B cell (primary cell): Measurements from ENCODE around the gene VIPR2. TPM values are rescaled to one million over a fixed set of nuclear protein-coding genes. Genes with fewer than 3 reads are reported as not detected.

Experiments
- ATAC-seq: fragments of 200-7000 bp; cut with Tn5 transposase; one replicate; pipeline ENCODE4 v1.10.0; 2021; ENCODE audit warnings: low read depth, mild to moderate bottlenecking, moderate number of reproducible peaks, moderate library complexity
- CTCF ChIA-PET: fragments of 350-600 bp; sonication (Branson Sonifier 250); formaldehyde crosslinking; loops from one replicate; lab custom pipeline; 2021; ENCODE audit warnings: antibody characterized with exemption, inconsistent platforms; lab: Charles Lee
- POLR2A ChIA-PET: fragments of 350-600 bp; sonication (Branson Sonifier 250); formaldehyde crosslinking; loops from one replicate; lab custom pipeline; 2021; ENCODE audit warnings: antibody characterized with exemption; lab: Charles Lee
- DNase-seq: peaks from one replicate; pipeline ENCODE4 v3.0.0; 2013
- H2AFZ ChIP-seq: 2 replicates; pipeline ENCODE4 v1.6.1; 2012; ENCODE audit warnings: mild to moderate bottlenecking, low read depth, low read length; ENCODE audit not compliant: insufficient read depth, poor library complexity, severe bottlenecking
- H3K27ac ChIP-seq, 2 donors: 1 replicate in 1 of 2; 2 replicates in 1 of 2; pipeline ENCODE4 v1.5.1; 2012 to 2013; ENCODE audit warnings: low read length in 2 of 2, mild to moderate bottlenecking in 2 of 2, moderate library complexity in 1 of 2
- H3K27me3 ChIP-seq, 4 experiments: fragments of 200-600 bp in 1 of 4; sonication (generic) in 1 of 4; replicated peaks in 1 of 4; 1 replicate in 2 of 4; 2 replicates in 2 of 4; pipeline versions ENCODE4 v1.6.1 to v1.7.0; 2013 to 2016; ENCODE audit warnings: low read length in 3 of 4, mild to moderate bottlenecking in 2 of 4, mixed read lengths in 1 of 4, moderate library complexity in 1 of 4; ENCODE audit not compliant: insufficient read depth in 4 of 4, control insufficient read depth in 3 of 4; ENCODE audit errors: control extremely low read depth in 1 of 4
- H3K36me3 ChIP-seq, 2 experiments: replicated peaks in 1 of 2; 1 replicate in 1 of 2; 2 replicates in 1 of 2; pipeline versions ENCODE4 v1.6.1 to v1.7.1; 2013; ENCODE audit warnings: low read length in 1 of 2; ENCODE audit not compliant: insufficient read depth in 2 of 2, control insufficient read depth in 1 of 2; ENCODE audit errors: control extremely low read depth in 1 of 2, extremely low read depth in 1 of 2
- H3K4me1 ChIP-seq, 2 donors: fragments of 200-600 bp in 1 of 2; sonication (generic) in 1 of 2; 1 replicate in 1 of 2; 2 replicates in 1 of 2; pipeline versions ENCODE4 v1.5.1 to v1.6.1; 2013 to 2017; ENCODE audit warnings: low read length in 2 of 2; ENCODE audit not compliant: control insufficient read depth in 2 of 2, insufficient read depth in 2 of 2
- H3K4me2 ChIP-seq: replicated peaks from 2 replicates; pipeline ENCODE3; 2012; ENCODE audit warnings: mild to moderate bottlenecking, low read depth, low read length; ENCODE audit not compliant: poor library complexity, severe bottlenecking
- H3K4me3 ChIP-seq, 5 experiments: fragments of 200-600 bp in 1 of 5; sonication (generic) in 1 of 5; 1 replicate in 3 of 5; 2 replicates in 2 of 5; pipeline versions ENCODE4 v1.5.1 to v1.7.0; 2011 to 2016; ENCODE audit warnings: low read length in 4 of 5, mild to moderate bottlenecking in 4 of 5, low read depth in 2 of 5, control low read depth in 1 of 5, moderate library complexity in 1 of 5; ENCODE audit not compliant: insufficient read depth in 1 of 5; ENCODE audit errors: control extremely low read depth in 1 of 5, extremely low read depth in 1 of 5
- H3K79me2 ChIP-seq: fragments of 200-600 bp; sonication (generic); one replicate; pipeline ENCODE4 v1.6.0; 2016; ENCODE audit warnings: low read length; ENCODE audit not compliant: control insufficient read depth, insufficient read depth
- H3K9ac ChIP-seq: fragments of 200-600 bp; sonication (generic); 2 replicates; pipeline ENCODE4 v1.6.1; 2017; ENCODE audit warnings: mild to moderate bottlenecking, low read length, moderate library complexity
- H3K9me3 ChIP-seq, 3 donors: one replicate each; pipeline versions ENCODE4 v1.6.1 to v1.7.1; 2013; ENCODE audit warnings: low read length in 2 of 3; ENCODE audit not compliant: control insufficient read depth in 2 of 3, insufficient read depth in 1 of 3; ENCODE audit errors: control extremely low read depth in 1 of 3
- H4K20me1 ChIP-seq: 2 replicates; pipeline ENCODE4 v1.6.0; 2012; ENCODE audit warnings: mild to moderate bottlenecking, low read length; ENCODE audit not compliant: insufficient read depth, control insufficient read depth, poor library complexity, severe bottlenecking
- H3K27ac Mint-ChIP-seq: one replicate; pipeline ENCODE4 v1.8.0; 2021; ENCODE audit warnings: mixed read lengths
- H3K27me3 Mint-ChIP-seq: one replicate; pipeline ENCODE4 v1.8.0; 2021; ENCODE audit warnings: mixed read lengths
- H3K4me1 Mint-ChIP-seq: one replicate; pipeline ENCODE4 v1.8.0; 2021; ENCODE audit warnings: mixed read lengths
- H3K4me3 Mint-ChIP-seq: one replicate; pipeline ENCODE4 v1.8.0; 2021; ENCODE audit warnings: mixed read lengths
- H3K9me3 Mint-ChIP-seq: one replicate; pipeline ENCODE4 v1.8.0; 2022; ENCODE audit warnings: mixed read lengths; ENCODE audit not compliant: insufficient read depth
- EZH2 ChIP-seq: IDR thresholded peaks from 2 replicates; pipeline ENCODE4 v1.6.1; 2012; ENCODE audit warnings: borderline replicate concordance, low read depth, mild to moderate bottlenecking, moderate library complexity, low read length; ENCODE audit not compliant: insufficient read depth, poor library complexity, severe bottlenecking
- WGBS: methylation state at CpG from one replicate; pipeline ENCODE4 v1.1.5; 2013; ENCODE audit warnings: missing lambda C conversion rate; ENCODE audit not compliant: insufficient coverage; 5-methylcytosine and 5-hydroxymethylcytosine counted together
- intact Hi-C: fragments of 100-400 bp; cut with micrococcal nuclease; formaldehyde crosslinking; loops from one replicate; pipeline ENCODE4 v1.10.0; 2022
- polyA plus RNA-seq: library from polyadenylated mRNA; depleted of rRNA; stranded (reverse); fragments of >200 nt; gene quantifications from 2 replicates; pipeline ENCODE4 v1.2.3, GENCODE V29; 2012
- total RNA-seq, 2 donors: library from RNA; stranded (reverse); fragments of 120-200 nt in 1 of 2; gene quantifications; 1 replicate in 1 of 2; 2 replicates in 1 of 2; pipeline versions ENCODE4 v1.2.3 to v1.2.4, GENCODE V29; 2013 to 2022
- TF ChIP-seq, protein P1 (sequence below): fragments of 200-600 bp; IDR thresholded peaks from one replicate; pipeline ENCODE4 v1.8.0; 2022; ENCODE audit warnings: antibody characterized with exemption, mild to moderate bottlenecking

The VIPR2 gene
- total and polyA plus RNA-seq, 2 donors (not counting 1 experiment from before 2014, with no cell fraction given), result not detected

DNA sequence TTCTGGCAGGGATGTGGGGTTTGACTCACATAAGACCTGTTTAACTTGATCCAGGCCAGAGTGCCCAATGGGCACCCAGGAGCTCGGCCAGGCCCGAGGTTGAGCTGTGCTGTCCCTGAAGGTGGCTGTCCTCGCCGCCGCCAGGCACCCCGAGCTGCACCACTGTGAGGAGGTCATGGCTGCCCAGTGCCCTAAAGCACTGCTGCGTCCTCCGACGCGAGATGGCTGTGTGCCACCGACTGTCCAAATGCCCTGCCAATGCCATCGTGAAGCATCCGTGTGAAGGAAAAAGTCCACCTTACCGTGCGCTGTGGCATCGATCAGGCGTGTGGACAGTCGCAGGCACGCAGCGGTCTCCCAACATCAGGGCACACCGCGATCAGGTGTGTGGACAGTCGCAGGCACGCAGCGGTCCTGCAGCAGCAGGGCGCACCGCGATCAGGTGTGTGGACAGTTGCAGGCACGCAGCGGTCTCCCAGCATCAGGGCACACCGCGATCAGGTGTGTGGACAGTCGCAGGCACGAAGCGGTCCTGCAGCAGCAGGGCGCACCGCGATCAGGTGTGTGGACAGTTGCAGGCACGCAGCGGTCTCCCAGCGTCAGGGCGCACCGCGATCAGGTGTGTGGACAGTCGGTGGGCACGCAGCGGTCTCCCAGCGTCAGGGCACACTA lies 120.3 kb downstream of the VIPR2 start:
- WGBS, result 96% methylated on average over 48 of the region's 48 CpGs
- Histone ChIP-seq H3K9me3 (peaks cover 0 to 22% (median 0%) of the 10 kb centered on the region in 3 donors), H3K36me3 (no peaks in the 10 kb centered on the region), H3K79me2 (no peaks in the 10 kb centered on the region), H2AFZ (no peak overlapping the region), H3K27ac (no peak overlapping the region), H4K20me1 (no peaks in the 10 kb centered on the region), H3K9ac (no peak overlapping the region), H3K4me3 (no peak overlapping the region), H3K4me2 (no peak overlapping the region), H3K27me3 (no peaks in the 10 kb centered on the region), H3K4me1 (no peaks in the 10 kb centered on the region)
- peaks cover 10% of the 10 kb centered on the region for H3K27me3 Mint-ChIP-seq
- DNase-seq (no peak), ATAC-seq (no peak)
- TF ChIP-seq, protein P1, sequence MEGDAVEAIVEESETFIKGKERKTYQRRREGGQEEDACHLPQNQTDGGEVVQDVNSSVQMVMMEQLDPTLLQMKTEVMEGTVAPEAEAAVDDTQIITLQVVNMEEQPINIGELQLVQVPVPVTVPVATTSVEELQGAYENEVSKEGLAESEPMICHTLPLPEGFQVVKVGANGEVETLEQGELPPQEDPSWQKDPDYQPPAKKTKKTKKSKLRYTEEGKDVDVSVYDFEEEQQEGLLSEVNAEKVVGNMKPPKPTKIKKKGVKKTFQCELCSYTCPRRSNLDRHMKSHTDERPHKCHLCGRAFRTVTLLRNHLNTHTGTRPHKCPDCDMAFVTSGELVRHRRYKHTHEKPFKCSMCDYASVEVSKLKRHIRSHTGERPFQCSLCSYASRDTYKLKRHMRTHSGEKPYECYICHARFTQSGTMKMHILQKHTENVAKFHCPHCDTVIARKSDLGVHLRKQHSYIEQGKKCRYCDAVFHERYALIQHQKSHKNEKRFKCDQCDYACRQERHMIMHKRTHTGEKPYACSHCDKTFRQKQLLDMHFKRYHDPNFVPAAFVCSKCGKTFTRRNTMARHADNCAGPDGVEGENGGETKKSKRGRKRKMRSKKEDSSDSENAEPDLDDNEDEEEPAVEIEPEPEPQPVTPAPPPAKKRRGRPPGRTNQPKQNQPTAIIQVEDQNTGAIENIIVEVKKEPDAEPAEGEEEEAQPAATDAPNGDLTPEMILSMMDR, result no peak
- no peak for TF ChIP-seq EZH2
- intact Hi-C loops, result no loop called here
- no peak overlapping the region for H3K27ac Mint-ChIP-seq
- CTCF ChIA-PET, result no interaction called here
- no peaks in the 10 kb centered on the region for H3K4me1 Mint-ChIP-seq
- POLR2A ChIA-PET, result no interaction called here
- H3K9me3 Mint-ChIP-seq, result no peaks in the 10 kb centered on the region
- H3K4me3 Mint-ChIP-seq, result no peak overlapping the region

DNA sequence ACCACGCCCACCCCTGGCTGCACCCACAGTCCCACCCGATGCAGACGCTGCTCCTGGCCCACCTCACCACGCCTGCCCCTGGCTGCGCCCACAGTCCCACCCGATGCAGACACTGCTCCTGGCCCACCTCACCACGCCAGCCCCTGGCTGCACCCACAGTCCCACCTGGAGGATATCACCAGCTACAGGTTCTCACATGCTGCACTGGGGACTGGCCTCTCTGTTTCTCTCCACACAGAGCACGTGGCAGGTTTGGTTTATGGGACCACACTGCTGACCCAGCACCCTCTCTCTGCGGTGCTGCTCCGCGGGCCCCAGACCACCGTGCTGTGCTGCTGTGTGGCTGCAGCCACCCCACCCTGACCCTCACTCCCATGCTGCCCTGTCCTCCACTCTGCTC lies 120.9 kb downstream of the VIPR2 start:
- intact Hi-C loops, result no loop called here
- Histone ChIP-seq H3K79me2 (no peaks in the 10 kb centered on the region), H3K9me3 (peaks cover 0 to 23% (median 0%) of the 10 kb centered on the region in 3 donors), H3K36me3 (no peaks in the 10 kb centered on the region), H3K27me3 (no peaks in the 10 kb centered on the region), H3K9ac (no peak overlapping the region), H3K4me3 (no peak overlapping the region), H3K4me2 (no peak overlapping the region), H4K20me1 (no peaks in the 10 kb centered on the region), H3K27ac (no peak overlapping the region), H3K4me1 (no peaks in the 10 kb centered on the region), H2AFZ (no peak overlapping the region)
- H3K4me3 Mint-ChIP-seq, result no peak overlapping the region
- ChIA-PET POLR2A (no interaction called here), CTCF (no interaction called here)
- DNase-seq (no peak), ATAC-seq (no peak)
- no peak for TF ChIP-seq EZH2
- TF ChIP-seq, protein P1, result no peak
- WGBS, result 93% methylated on average over 11 of the region's 12 CpGs
- peaks cover 10% of the 10 kb centered on the region for H3K27me3 Mint-ChIP-seq
- no peaks in the 10 kb centered on the region for H3K4me1 Mint-ChIP-seq
- H3K9me3 Mint-ChIP-seq, result no peaks in the 10 kb centered on the region
- H3K27ac Mint-ChIP-seq, result no peak overlapping the region
